ENCODE data around the gene ZNF618.

Gene ZNF618

GRCh38 chr9:113958556-113958955 lies 82.4 kb downstream of the ZNF618 start:
- no peak for DNase-seq

- no peak for DNase-seq
Measured at GRCh38 chr9:113960768-113961167, 84.7 kb downstream of the ZNF618 start.

- DNase-seq = no peak
Measured at GRCh38 chr9:113962396-113962795, 86.3 kb downstream of the ZNF618 start.

- DNase-seq = peak; percentile 70 to 86 (median 78)
Measured at GRCh38 chr9:113963017-113963620, 87.0 kb downstream of the ZNF618 start.

- no peak for DNase-seq
Measured at GRCh38 chr9:113963696-113964494, 87.8 kb downstream of the ZNF618 start.

- DNase-seq = no peak
Measured at GRCh38 chr9:113964495-113965170, 88.5 kb downstream of the ZNF618 start.

- no peak for DNase-seq
Measured at GRCh38 chr9:113966394-113966793, 90.3 kb downstream of the ZNF618 start.

GRCh38 chr9:113967380-113967779 lies 91.3 kb downstream of the ZNF618 start:
- no peak for DNase-seq

GRCh38 chr9:113969343-113969742 lies 93.2 kb downstream of the ZNF618 start:
- DNase-seq = no peak

- no peak for DNase-seq
Measured at GRCh38 chr9:113973226-113973625, 97.1 kb downstream of the ZNF618 start.

GRCh38 chr9:113973963-113974413 lies 97.9 kb downstream of the ZNF618 start:
- DNase-seq = no peak

- no peak for DNase-seq
Measured at GRCh38 chr9:113976915-113977314, 100.8 kb downstream of the ZNF618 start.

GRCh38 chr9:113978725-113979342 lies 102.7 kb downstream of the ZNF618 start:
- DNase-seq = no peak

GRCh38 chr9:113979343-113980127 lies 103.4 kb downstream of the ZNF618 start:
- no peak for DNase-seq

- no peak for DNase-seq
Measured at GRCh38 chr9:113984639-113985380, 108.7 kb downstream of the ZNF618 start.

GRCh38 chr9:113985968-113986585 lies 110.0 kb downstream of the ZNF618 start:
- DNase-seq = peak in 1 of 3 donors; percentile 19

- DNase-seq = no peak
Measured at GRCh38 chr9:113986931-113987330, 110.8 kb downstream of the ZNF618 start.

GRCh38 chr9:113987526-113987925 lies 111.4 kb downstream of the ZNF618 start:
- no peak for DNase-seq

- DNase-seq = no peak
Measured at GRCh38 chr9:113988385-113989016, 112.4 kb downstream of the ZNF618 start.

- no peak for DNase-seq
Measured at GRCh38 chr9:113989017-113989713, 113.1 kb downstream of the ZNF618 start.
